Measurements from ENCODE around the gene ZBTB7A.
A peak's percentile ranks its signal among the peaks of the same experiment; 100 is the strongest.
"Not testable (repeated sequence)": the region's sequence is repeated elsewhere in the genome, so short reads cannot be mapped to it uniquely, and the experiment has no call there.

Gene ZBTB7A

DNA sequence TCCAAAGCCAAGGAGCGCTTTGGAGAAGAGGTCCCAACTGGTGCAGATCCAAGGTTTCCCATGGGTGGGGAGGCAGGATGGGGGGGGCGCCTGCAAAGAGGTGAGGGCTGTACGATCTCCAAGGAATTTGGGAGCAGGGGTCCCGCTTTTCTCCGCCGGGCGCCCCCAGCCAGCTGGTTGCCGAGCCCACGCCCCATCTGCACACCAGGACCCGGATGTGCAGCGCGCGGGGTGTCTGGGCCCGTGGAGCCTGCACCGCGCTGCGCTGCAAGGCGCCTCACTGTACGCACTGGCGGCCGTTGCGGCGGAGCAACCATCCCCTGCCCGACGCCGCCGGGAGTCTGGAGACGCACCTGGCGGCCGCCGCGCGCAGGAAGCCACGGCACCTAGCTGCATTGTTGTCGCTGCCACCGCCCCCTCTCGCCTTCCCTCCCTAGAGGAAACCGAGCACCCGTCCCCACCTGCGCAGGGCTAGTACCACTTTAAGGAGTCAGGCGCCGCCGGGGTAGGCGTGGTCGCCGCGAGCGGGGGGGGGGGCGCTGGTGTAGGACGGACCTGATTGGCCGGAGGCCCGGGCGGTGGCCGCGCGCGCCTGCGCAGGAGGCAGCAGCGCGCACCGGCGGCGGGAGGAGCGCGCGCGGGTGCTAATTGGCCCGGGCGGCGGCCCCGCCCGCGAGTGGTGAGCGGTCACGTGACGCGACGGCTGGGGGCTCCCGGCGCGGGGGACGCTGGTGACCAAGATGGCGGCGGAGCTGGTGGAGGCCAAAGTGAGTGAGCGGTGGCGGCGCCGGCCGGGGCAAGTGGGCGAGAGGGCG lies 59.5 kb downstream of the ZBTB7A start, which contains the start of gene PIAS4:
Gene PIAS4 (plus strand): TSS at position 716 of the 815 bp plus-strand sequence. CDS start 25 bp downstream, at position 741.
- Histone ChIP-seq H3K4me3 (ENCODE audit: low read length) (peak within 1 kb of the TSS; percentile 85), H3K27ac (ENCODE audit: low read length) (no peak within 1 kb of the TSS), H3K9ac (ENCODE audit: low read length) (peak within 1 kb of the TSS; percentile 83), H3K36me3 (ENCODE audit: control insufficient read depth, low read depth, low read length) (no peaks in the 10 kb centered on the region), H3K4me1 (ENCODE audit: control insufficient read depth, low read depth, low read length) (no peaks in the 10 kb centered on the region), H3K9me3 (ENCODE audit: control insufficient read depth, low read depth, low read length) (no peaks in the 10 kb centered on the region), H3K27me3 (ENCODE audit: control insufficient read depth, insufficient read depth, low read length) (no peaks in the 10 kb centered on the region)

DNA sequence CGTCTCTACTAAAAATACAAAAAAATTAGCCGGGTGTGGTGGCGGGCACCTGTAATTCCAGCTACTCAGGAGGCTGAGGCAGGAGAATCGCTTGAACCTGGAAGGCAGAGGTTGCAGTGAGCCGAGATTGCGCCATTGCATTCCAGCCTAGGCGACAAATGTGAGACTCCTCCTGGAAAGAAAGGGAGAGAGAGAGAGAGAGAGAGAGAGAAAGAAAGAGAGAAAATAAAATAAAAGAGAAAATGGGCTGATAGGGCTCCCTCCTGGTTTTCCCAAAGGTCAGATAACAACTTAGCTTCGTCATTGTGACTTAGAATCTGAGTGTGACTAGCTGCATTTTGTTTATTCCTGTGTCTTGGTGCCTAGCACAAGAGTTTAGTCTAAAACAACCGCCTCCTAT lies 61.3 kb downstream of the ZBTB7A start:
- not testable (repeated sequence) for H3K9ac ChIP-seq (ENCODE audit: low read length); H3K4me3 ChIP-seq (ENCODE audit: low read length)

DNA sequence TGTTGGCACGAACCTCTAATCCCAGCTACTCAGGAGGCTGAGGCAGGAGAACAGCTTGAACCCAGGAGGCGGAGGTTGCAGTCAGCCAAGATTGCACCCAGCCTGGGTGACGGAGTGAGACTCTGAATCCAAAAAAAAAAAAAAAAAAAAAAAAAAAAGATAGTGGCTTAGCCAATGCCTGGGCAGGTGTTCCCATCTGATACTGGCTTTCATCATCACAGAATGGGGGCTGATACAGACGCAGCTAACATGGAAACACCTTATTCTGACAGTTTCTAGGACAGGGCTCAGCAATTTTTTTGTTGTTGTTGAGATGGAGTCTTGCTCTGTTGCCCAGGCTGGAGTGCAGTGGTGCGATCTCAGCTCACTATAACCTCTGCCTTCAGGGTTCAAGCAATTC lies 65.9 kb downstream of the ZBTB7A start:
- not testable (repeated sequence) for H3K4me1 ChIP-seq (ENCODE audit: control insufficient read depth, low read depth, low read length); H3K27ac ChIP-seq (ENCODE audit: low read length); H3K36me3 ChIP-seq (ENCODE audit: control insufficient read depth, low read depth, low read length); H3K27me3 ChIP-seq (ENCODE audit: control insufficient read depth, insufficient read depth, low read length); H3K9ac ChIP-seq (ENCODE audit: low read length); H3K4me3 ChIP-seq (ENCODE audit: low read length); H3K9me3 ChIP-seq (ENCODE audit: control insufficient read depth, low read depth, low read length)

More for the DNA sequence above, 61.3 kb downstream of the ZBTB7A start:
- H3K4me1 ChIP-seq (ENCODE audit: control insufficient read depth, low read depth, low read length); H3K27me3 ChIP-seq (ENCODE audit: control insufficient read depth, insufficient read depth, low read length); H3K27ac ChIP-seq (ENCODE audit: low read length); H3K36me3 ChIP-seq (ENCODE audit: control insufficient read depth, low read depth, low read length); H3K9me3 ChIP-seq (ENCODE audit: control insufficient read depth, low read depth, low read length): not testable (repeated sequence)

DNA sequence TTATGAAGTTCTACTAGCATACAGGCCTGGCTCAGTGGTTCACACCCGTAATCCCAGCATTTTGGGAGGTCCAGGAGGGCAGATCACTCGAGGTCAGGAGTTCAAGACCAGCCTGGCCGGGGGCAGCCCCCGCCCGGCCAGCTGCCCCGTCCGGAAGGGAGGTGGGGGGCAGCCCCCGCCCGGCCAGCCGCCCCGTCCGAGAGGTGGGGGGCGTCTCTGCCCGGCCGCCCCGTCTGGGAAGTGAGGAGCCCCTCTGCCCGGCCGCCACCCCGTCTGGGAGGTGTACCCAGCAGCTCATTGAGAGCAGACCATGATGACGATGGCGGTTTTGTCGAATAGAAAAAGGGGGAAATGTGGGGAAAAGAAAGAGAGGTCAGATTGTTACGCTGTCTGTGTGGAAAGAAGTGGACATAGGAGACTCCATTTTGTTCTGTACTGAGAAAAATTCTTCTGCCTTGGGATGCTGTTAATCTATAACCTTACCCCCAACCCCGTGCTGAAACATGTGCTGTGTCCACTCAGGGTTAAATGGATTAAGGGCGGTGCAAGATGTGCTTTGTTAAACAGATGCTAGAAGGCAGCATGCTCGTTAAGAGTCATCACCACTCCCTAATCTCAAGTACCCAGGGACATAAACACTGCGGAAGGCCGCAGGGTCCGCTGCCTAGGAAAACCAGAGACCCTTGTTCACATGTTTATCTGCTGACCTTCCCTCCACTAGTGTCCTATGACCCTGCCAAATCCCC lies 67.9 kb downstream of the ZBTB7A start:
- H3K36me3 ChIP-seq (ENCODE audit: control insufficient read depth, low read depth, low read length); H3K27ac ChIP-seq (ENCODE audit: low read length); H3K9me3 ChIP-seq (ENCODE audit: control insufficient read depth, low read depth, low read length); H3K9ac ChIP-seq (ENCODE audit: low read length); H3K4me3 ChIP-seq (ENCODE audit: low read length); H3K4me1 ChIP-seq (ENCODE audit: control insufficient read depth, low read depth, low read length); H3K27me3 ChIP-seq (ENCODE audit: control insufficient read depth, insufficient read depth, low read length): not testable (repeated sequence)

DNA sequence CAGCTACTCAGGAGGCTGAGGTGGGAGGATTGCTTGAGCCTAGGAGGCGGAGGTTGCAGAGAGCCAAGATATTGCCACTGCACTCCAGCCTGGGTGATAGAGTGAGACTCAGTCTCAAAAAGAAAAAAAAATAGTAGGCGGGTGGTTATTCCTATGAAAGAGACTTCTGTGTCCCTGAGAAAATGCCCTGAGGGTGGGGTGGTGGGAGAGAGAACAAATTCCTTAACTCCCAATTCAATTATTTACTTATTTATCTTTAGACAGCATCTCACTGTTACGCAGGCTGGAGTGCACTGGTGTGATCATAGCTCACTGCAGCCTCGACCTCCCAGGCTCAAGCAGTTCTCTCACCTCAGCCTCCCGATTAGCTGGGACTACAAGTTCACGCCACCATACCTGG lies 71.1 kb downstream of the ZBTB7A start:
- Histone ChIP-seq H3K36me3 (ENCODE audit: control insufficient read depth, low read depth, low read length) (no peaks in the 10 kb centered on the region), H3K9ac (ENCODE audit: low read length) (no peak overlapping the region), H3K4me1 (ENCODE audit: control insufficient read depth, low read depth, low read length) (no peaks in the 10 kb centered on the region), H3K4me3 (ENCODE audit: low read length) (no peak overlapping the region), H3K27me3 (ENCODE audit: control insufficient read depth, insufficient read depth, low read length) (no peaks in the 10 kb centered on the region), H3K27ac (ENCODE audit: low read length) (no peak overlapping the region), H3K9me3 (ENCODE audit: control insufficient read depth, low read depth, low read length) (no peaks in the 10 kb centered on the region)
